Mucosa of descending colon (tissue), 3 donors: ENCODE data around the gene CPSF3. TPM values are rescaled to one million over a fixed set of nuclear protein-coding genes. Genes with fewer than 3 reads are reported as not detected.

Experiments
- ATAC-seq: fragments of 200-7000 bp; cut with Tn5 transposase; one replicate; pipeline ENCODE4 v1.9.1; 2020; ENCODE audit warnings: mild to moderate bottlenecking, moderate library complexity
- DNase-seq, 3 donors: peaks; one replicate each; pipeline ENCODE4 v3.0.0-alpha.2; 2020
- H3K36me3 ChIP-seq: fragments of 200-600 bp; one replicate; pipeline ENCODE4 v1.8.0; 2021; ENCODE audit warnings: low read depth, mild to moderate bottlenecking
- H3K4me1 ChIP-seq: fragments of 200-600 bp; one replicate; pipeline ENCODE4 v1.8.0; 2021; ENCODE audit warnings: low read depth, mild to moderate bottlenecking
- H3K4me3 ChIP-seq: fragments of 200-600 bp; one replicate; pipeline ENCODE4 v1.8.0; 2021; ENCODE audit warnings: mild to moderate bottlenecking
- H3K9me3 ChIP-seq: fragments of 200-600 bp; one replicate; pipeline ENCODE4 v1.8.0; 2021; ENCODE audit warnings: mild to moderate bottlenecking
- intact Hi-C, 2 donors: fragments of 100-400 bp; cut with DNase I in 1 of 2; cut with micrococcal nuclease in 1 of 2; formaldehyde crosslinking; loops; one replicate each; pipeline versions ENCODE4 v1.11.0 to v1.11.1; 2022; cut with DNase I, micrococcal nuclease
- long read RNA-seq, 2 donors: library from polyadenylated mRNA; unstranded; transcript quantifications; one replicate each; pipeline ENCODE4 v2.0.0, GENCODE V29; 2019 to 2021
- total RNA-seq, 3 donors: library from RNA; stranded (reverse); fragmentation: NEBNext Ultra II Directional in 2 of 3; extraction: Animal tissue kit (Norgen Biotek cat#: 25700) in 2 of 3; gene quantifications; one replicate each; pipeline versions ENCODE4 v1.2.1 to v1.2.4, GENCODE V29; 2021 to 2023
- TF ChIP-seq, protein P1 (sequence below): fragments of 200-600 bp; IDR thresholded peaks from one replicate; pipeline ENCODE4 v1.8.0; 2022; ENCODE audit warnings: antibody characterized with exemption, mild to moderate bottlenecking
- donor health status: DM: no; HTN: no; CAD: no; lungs with moderate emphysema.
- donor health status: DM: no; HTN: no; CAD: no.
- donor health status: DM: no; HTN: yes; CAD: no.

The CPSF3 gene
- total RNA-seq = 10 to 100 TPM; 20.0 to 26.2 (median 20.9) TPM
- long read RNA-seq, donor 1, transcript CPSF3-201 (18 exons, 2,345 nt) = major isoform, 33 of 35 reads
- long read RNA-seq, donor 1, partial matches to known transcripts = 0 of 35 reads
- long read RNA-seq, donor 1, other reads (novel, unspliced or antisense) = 2 of 35 reads
- long read RNA-seq, donor 2, transcript CPSF3-201 (18 exons, 2,345 nt) = major isoform, 13 of 18 reads
- long read RNA-seq, donor 2, partial matches to known transcripts = 4 of 18 reads
- long read RNA-seq, donor 2, other reads (novel, unspliced or antisense) = 1 of 18 reads

DNA sequence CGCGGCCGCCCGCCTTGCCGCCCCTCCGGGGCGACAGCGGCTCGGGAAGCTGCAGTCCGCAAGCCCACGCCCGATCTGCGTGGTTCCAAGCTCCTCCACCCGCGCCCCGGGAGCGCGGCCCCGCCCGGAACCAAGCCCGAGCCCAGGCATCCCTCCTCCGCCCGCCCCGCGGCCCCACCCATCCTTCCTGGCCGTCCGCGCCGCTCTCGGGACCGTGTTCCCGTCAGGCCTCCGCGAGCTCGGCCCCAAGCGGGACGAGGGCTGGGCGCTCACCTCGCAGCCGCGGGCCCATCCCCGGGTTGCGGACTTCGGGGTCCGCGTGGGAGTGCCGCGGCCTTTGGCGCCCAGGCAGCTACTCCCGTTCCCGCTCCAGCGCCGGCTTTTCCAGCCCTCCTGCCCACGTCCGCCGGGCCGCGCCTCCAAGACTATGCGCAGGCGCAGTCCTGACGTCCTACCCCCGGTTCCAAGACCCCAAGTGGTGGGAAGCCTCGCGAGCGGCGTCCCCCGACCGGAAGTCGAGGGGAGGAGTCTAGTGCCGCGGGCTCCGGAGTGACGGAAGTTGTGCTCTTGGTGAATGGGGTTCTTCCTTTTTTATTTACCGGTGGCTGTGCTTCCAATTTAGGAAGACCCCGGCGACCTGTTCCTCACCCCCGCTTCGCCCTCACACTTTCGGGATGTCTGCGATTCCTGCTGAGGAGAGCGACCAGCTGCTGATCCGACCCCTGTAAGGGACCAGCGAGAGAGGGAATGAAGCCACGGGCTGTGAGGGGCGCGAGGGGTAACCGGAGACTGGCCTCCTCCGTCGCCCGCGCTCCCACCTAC lies at the start of gene CPSF3, which contains the start of gene ITGB1BP1:
Gene CPSF3 (plus strand): TSS at position 555 of the 822 bp plus-strand sequence. CDS start 120 bp downstream, at position 675.
Gene ITGB1BP1 (minus strand): TSS at position 429 of the 822 bp plus-strand sequence. CDS start 4,831 bp downstream, outside the sequence.
- H3K4me1 ChIP-seq = peaks cover 9% of the 10 kb centered on the region
- peak; percentile 95 for ATAC-seq
- no peaks in the 10 kb centered on the region for H3K36me3 ChIP-seq
- H3K4me3 ChIP-seq = peak within 1 kb of the TSS; percentile 60
- TF ChIP-seq, protein P1, sequence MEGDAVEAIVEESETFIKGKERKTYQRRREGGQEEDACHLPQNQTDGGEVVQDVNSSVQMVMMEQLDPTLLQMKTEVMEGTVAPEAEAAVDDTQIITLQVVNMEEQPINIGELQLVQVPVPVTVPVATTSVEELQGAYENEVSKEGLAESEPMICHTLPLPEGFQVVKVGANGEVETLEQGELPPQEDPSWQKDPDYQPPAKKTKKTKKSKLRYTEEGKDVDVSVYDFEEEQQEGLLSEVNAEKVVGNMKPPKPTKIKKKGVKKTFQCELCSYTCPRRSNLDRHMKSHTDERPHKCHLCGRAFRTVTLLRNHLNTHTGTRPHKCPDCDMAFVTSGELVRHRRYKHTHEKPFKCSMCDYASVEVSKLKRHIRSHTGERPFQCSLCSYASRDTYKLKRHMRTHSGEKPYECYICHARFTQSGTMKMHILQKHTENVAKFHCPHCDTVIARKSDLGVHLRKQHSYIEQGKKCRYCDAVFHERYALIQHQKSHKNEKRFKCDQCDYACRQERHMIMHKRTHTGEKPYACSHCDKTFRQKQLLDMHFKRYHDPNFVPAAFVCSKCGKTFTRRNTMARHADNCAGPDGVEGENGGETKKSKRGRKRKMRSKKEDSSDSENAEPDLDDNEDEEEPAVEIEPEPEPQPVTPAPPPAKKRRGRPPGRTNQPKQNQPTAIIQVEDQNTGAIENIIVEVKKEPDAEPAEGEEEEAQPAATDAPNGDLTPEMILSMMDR = no peak
- no peaks in the 10 kb centered on the region for H3K9me3 ChIP-seq
- DNase-seq = peak; percentile 96 to 98 (median 98)
- intact Hi-C loops = no loop called here

DNA sequence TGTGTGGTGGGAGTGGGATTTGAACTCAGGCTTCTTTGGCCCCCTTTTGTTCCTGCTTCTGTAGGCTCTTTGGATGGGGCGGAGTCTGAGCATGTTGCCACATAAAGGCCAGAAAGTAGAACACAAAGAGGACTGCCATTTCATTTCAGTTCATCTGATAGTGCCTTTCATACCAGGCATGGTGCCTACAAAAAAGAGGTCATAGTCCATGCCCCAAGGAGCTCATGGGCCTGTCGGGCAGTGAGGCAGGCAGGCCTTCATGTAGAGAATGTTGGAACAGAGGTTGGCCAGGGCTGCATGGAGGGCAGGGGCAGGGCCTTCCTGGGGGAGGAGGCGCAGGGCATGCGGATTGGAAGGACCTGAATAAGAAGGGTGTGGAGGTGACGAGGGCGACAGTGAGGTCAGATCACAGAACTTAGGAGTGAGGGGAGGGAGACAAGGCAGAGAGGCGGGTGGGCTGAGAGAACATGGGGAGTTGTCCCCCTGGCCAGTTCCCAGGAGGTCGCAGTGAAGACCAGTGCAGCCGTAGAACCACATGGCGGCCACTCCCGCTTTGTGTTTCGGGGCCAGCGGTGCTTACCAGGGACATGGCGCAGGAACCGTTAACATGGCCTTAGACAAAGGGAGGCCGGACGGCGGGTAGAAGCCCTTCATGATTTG lies 49.3 kb upstream of the CPSF3 start:
- no peak for ATAC-seq
- Histone ChIP-seq H3K36me3 (no peaks in the 10 kb centered on the region), H3K4me3 (no peak overlapping the region), H3K9me3 (no peaks in the 10 kb centered on the region), H3K4me1 (peaks cover 5% of the 10 kb centered on the region)
- DNase-seq = no peak
- intact Hi-C loops = no loop called here
- TF ChIP-seq, protein P1 = no peak

DNA sequence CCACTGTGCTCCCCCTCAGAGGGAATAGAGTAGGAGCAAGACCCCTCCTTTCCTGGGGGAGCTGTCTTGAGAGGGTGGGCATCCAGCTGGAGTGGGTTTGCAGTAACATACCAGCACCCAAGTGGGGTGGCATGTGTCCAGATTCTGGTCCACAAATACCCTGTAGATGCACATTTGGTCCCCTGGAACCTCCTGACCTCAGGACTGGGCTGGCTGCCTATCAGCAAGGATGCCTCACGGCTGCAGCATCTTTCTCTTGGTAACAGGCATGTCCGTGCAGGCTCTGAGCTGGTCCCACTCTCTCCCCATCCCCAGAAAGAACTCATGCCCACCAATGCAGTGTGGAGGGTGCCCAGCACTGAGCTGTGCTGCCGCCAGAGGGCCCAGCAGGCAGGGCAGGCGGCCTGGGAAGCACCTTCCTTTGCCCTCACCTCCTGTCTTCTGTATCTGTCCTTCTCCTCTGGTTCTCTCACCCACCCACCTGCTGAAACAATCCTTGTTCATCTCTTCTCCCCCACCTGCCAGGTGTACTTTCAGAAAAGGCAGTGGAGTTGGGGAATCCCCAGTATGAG lies 47.5 kb upstream of the CPSF3 start:
- H3K9me3 ChIP-seq = no peaks in the 10 kb centered on the region
- DNase-seq (no peak), ATAC-seq (no peak)
- TF ChIP-seq, protein P1 = no peak
- intact Hi-C loops = no loop called here
- H3K4me1 ChIP-seq = peaks cover 9% of the 10 kb centered on the region
- H3K36me3 ChIP-seq = no peaks in the 10 kb centered on the region
- no peak overlapping the region for H3K4me3 ChIP-seq

DNA sequence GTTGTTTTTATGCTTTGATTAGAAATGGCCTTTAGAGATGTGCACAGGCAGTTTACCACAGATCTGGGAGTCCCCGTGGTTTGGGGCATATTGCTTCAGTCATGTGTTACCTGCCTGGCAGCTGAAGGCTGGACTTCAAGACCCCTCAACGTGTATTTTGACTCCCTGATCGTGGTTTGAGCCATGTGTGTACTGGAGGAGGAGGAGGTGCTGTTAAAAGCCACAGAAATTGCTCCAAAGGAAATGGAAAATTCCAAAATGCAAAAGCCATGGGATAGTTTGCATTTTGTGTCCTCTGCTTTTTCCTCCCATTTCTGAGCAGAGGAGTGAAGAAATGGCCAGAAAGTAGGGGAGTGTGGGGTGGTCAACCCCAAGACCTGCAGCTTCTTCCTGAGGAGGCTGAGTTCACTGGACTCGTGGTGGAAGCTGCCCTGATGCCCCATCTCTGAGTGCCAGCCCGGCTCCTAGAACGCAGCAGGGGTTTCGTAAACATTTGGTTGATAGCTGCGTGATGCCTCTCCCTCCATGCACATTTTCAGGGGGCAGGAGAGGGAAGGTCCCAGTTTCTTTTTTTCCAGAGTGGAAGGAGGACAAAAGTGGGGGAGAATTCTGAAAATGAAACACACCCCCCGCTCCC lies 45.9 kb upstream of the CPSF3 start:
- Histone ChIP-seq H3K4me1 (peaks cover 17% of the 10 kb centered on the region), H3K36me3 (no peaks in the 10 kb centered on the region), H3K4me3 (no peak overlapping the region), H3K9me3 (no peaks in the 10 kb centered on the region)
- ATAC-seq = no peak
- TF ChIP-seq, protein P1 = no peak
- intact Hi-C loops = no loop called here
- DNase-seq = no peak
